GM10266 (cell line): ENCODE results near the gene RNF133.

Experiments used
- DNase-seq: peaks from one replicate; pipeline ENCODE4 v3.0.0; 2012; ENCODE audit errors: extremely low spot score
- TF ChIP-seq, protein P1 (sequence below): IDR thresholded peaks from 2 replicates; pipeline ENCODE4 v1.5.1; 2012; ENCODE audit warnings: mild to moderate bottlenecking, low read depth; ENCODE audit not compliant: control insufficient read depth, insufficient read depth; ENCODE audit errors: missing control alignments

The RNF133 gene

DNA sequence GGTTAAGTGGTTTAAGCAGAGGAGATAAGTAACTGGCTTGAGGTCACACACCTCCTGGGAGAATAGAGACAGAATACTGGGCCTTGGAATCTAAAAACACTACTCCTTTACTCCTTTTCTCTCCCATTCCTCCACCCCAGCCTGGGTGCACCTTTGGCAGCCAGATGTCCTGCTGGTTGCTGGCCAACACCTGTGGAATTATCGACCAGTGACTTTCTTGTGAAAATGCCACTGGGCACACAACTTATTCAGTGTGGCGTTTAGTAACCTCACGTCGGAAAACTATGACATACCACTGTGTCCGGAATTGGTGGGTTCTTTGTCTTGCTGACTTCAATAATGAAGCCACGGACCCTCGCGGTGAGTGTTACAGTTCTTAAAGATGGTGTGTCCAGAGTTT, 26.4 kb downstream of the RNF133 start:
- DNase-seq: no peak

DNA sequence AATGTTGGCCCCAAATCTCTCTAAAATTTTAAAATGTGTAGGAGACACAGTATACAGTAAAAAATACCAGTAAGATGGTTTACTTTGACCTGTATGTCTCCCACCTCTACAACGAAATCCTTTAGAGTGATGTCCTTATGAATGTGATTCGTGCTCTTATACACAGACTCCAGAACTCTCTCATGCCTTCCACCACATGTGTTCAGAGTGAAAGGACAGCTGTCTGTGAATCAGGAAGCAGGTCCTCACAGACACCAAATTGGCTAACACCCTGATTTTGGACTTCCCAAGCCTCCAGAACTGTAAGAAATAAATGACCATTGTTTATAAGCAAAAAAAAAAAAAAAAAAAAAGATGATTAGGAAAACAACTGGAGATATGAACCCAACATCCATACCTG, 35.2 kb downstream of the RNF133 start:
- DNase-seq: no peak
- TF ChIP-seq, protein P1, sequence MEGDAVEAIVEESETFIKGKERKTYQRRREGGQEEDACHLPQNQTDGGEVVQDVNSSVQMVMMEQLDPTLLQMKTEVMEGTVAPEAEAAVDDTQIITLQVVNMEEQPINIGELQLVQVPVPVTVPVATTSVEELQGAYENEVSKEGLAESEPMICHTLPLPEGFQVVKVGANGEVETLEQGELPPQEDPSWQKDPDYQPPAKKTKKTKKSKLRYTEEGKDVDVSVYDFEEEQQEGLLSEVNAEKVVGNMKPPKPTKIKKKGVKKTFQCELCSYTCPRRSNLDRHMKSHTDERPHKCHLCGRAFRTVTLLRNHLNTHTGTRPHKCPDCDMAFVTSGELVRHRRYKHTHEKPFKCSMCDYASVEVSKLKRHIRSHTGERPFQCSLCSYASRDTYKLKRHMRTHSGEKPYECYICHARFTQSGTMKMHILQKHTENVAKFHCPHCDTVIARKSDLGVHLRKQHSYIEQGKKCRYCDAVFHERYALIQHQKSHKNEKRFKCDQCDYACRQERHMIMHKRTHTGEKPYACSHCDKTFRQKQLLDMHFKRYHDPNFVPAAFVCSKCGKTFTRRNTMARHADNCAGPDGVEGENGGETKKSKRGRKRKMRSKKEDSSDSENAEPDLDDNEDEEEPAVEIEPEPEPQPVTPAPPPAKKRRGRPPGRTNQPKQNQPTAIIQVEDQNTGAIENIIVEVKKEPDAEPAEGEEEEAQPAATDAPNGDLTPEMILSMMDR: no peak

More for the DNA sequence above, 26.4 kb downstream of the RNF133 start:
- TF ChIP-seq, protein P1: no peak

DNA sequence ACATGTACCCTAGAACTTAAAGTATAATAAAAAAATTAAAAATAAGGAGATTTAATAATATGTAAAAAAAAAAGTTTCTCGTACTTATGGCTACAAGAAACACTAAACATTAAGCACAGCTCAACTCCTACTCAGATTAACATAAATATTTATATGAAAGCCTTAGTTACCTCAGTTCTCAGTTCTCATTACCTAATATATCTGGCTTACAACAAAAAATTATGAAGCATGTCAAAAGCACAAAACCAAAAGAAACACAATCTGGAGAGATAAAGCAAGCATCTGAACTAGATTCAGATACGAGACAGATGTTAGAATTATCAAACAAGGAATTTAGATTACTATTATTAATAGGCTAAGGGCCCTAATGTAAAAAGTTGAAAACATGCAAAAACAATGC, 40.1 kb downstream of the RNF133 start:
- no peak for DNase-seq
- TF ChIP-seq, protein P1: no peak

DNA sequence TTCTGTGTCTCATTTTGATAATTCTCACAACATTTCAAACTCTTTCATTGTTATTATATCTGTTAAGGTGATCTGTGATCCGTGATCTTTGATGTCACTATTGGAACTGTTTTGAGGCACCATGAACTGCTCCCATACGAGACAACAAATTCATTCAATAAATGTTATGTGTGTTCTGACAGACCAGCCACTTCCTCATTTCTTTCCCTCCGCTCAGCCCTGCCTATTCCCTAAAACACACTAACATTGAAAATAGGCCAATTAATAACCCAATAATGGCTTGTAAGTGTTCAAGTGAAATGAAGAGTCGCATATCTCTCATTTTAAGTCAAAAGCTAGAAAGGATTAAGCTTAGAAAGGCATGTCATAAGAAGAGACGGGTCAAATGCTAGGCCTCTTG, 45.2 kb downstream of the RNF133 start:
- DNase-seq: no peak
- TF ChIP-seq, protein P1: no peak

DNA sequence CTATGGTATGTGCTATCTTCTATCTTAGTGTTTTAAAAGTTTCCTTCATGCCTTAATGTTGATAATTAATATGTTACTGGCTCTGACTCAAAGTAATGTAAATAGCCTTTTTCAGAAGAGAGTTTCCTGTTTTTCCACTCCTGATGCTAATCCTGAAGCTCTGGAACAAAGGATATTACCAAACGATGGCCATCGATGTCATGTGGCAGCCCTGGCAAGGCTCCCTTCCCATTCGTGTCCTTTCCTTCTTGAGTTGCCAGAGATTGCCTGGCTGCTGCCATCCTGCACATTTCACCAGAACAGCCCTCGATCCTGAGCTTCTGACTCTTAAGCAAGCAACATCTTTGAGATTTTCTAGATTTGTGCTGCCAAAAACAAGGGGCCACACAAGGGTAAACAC, 46.0 kb downstream of the RNF133 start:
- TF ChIP-seq, protein P1: no peak
- no peak for DNase-seq

DNA sequence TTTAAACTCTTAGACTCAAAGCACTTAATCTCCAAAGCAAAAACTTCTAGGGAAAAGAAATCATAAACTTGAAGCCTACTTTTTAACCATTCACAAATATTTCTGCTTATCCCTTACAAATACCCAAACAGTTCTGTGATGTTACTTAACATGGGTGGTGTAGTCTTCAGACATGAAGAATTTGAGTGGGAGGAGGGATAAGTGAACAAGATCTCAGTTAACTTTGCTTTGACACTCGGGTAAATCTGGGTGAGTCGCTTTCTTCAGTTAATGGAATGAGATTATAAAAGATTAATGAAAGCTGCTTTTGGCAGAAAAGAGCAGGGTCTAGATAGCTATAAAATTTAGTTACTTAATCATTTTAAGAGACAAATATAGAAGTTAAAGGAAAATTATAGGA, 47.5 kb downstream of the RNF133 start:
- DNase-seq: no peak
- TF ChIP-seq, protein P1: no peak
